ENCODE data around the gene ATP8A1. TPM values are rescaled to one million over a fixed set of nuclear protein-coding genes. Genes with fewer than 3 reads are reported as not detected.
"Not testable (repeated sequence)": the region's sequence is repeated elsewhere in the genome, so short reads cannot be mapped to it uniquely, and the experiment has no call there.

The ATP8A1 gene
- total RNA-seq, 2 experiments from 2014 or later: 80.0 to 141 TPM

- H3K4me1 ChIP-seq (ENCODE audit: insufficient read depth, low read length, poor library complexity, severe bottlenecking): peaks cover 19% of the 10 kb centered on the region
- no TSS peak for BruUV-seq (replicated peaks)
- H3K4me3 ChIP-seq (ENCODE audit: low read depth, low read length, poor library complexity, severe bottlenecking): no peak overlapping the region
- H3K36me3 ChIP-seq (ENCODE audit: insufficient read depth, low read length): peaks cover 86% of the 10 kb centered on the region
- no peak overlapping the region for H3K4me2 ChIP-seq (ENCODE audit: low read length)
- H3K27ac ChIP-seq (ENCODE audit: low read depth, low read length, poor library complexity, severe bottlenecking): no peak overlapping the region
- TF ChIP-seq, protein P1, sequence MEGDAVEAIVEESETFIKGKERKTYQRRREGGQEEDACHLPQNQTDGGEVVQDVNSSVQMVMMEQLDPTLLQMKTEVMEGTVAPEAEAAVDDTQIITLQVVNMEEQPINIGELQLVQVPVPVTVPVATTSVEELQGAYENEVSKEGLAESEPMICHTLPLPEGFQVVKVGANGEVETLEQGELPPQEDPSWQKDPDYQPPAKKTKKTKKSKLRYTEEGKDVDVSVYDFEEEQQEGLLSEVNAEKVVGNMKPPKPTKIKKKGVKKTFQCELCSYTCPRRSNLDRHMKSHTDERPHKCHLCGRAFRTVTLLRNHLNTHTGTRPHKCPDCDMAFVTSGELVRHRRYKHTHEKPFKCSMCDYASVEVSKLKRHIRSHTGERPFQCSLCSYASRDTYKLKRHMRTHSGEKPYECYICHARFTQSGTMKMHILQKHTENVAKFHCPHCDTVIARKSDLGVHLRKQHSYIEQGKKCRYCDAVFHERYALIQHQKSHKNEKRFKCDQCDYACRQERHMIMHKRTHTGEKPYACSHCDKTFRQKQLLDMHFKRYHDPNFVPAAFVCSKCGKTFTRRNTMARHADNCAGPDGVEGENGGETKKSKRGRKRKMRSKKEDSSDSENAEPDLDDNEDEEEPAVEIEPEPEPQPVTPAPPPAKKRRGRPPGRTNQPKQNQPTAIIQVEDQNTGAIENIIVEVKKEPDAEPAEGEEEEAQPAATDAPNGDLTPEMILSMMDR (conservative IDR thresholded peaks at IDR 0.05; ENCODE audit: low read length): no peak
- TF ChIP-seq EZH2phosphoT487 (IDR thresholded peaks at IDR 0.05; ENCODE audit: borderline replicate concordance, low read depth, low read length): no peak
- no peaks in the 10 kb centered on the region for H4K20me1 ChIP-seq (ENCODE audit: insufficient read depth, low read length)
- H3K79me2 ChIP-seq (ENCODE audit: insufficient read depth, low read depth, low read length): no peaks in the 10 kb centered on the region
- H2AFZ ChIP-seq (ENCODE audit: low read length): no peak overlapping the region
- ChIA-PET CTCF (ENCODE audit: unreplicated experiment) (no interaction called here), POLR2A (no interaction called here)
- H3K9me2 ChIP-seq (ENCODE audit: insufficient read depth, low read length): no peaks in the 10 kb centered on the region
- H3K9me3 ChIP-seq (ENCODE audit: low read length): no peaks in the 10 kb centered on the region
- no peak for DNase-seq (ENCODE audit: low spot score)
- intact Hi-C loops (cut with micrococcal nuclease; ENCODE audit: unreplicated experiment): no loop called here
Observed at GRCh38 chr4:42488114-42488513, 168.8 kb downstream of the ATP8A1 start.

DNA sequence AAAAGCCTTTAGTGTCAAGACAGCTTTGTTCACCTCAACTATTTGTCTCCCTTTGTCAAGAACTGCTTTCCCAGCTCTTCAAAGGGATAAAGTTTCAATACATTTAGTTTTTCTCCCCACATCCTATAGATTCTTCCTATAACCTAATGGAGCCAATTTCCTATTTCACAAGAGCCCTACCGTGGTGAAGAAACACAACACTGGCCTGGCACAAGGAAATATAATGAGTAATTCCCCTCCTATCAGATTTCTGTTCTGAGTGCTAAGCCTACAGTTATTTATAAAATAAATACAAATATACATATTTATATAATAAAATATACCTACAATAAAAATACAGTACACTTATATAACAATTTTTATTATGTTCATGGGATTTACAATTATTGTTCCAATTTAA lies 169.7 kb downstream of the ATP8A1 start:
- CTCF ChIA-PET (ENCODE audit: unreplicated experiment): no interaction called here
- intact Hi-C loops (cut with micrococcal nuclease; ENCODE audit: unreplicated experiment): no loop called here
- Histone ChIP-seq H3K4me2 (ENCODE audit: low read length) (no peak overlapping the region), H3K36me3 (ENCODE audit: insufficient read depth, low read length) (peaks cover 86% of the 10 kb centered on the region), H3K79me2 (ENCODE audit: insufficient read depth, low read depth, low read length) (no peaks in the 10 kb centered on the region), H3K4me3 (ENCODE audit: low read depth, low read length, poor library complexity, severe bottlenecking) (no peak overlapping the region), H2AFZ (ENCODE audit: low read length) (no peak overlapping the region), H3K27ac (ENCODE audit: low read depth, low read length, poor library complexity, severe bottlenecking) (no peak overlapping the region), H3K9me3 (ENCODE audit: low read length) (no peaks in the 10 kb centered on the region), H3K4me1 (ENCODE audit: insufficient read depth, low read length, poor library complexity, severe bottlenecking) (peaks cover 19% of the 10 kb centered on the region), H3K9me2 (ENCODE audit: insufficient read depth, low read length) (no peaks in the 10 kb centered on the region), H4K20me1 (ENCODE audit: insufficient read depth, low read length) (no peaks in the 10 kb centered on the region)
- TF ChIP-seq, protein P1 (conservative IDR thresholded peaks at IDR 0.05; ENCODE audit: low read length): no peak
- TF ChIP-seq EZH2phosphoT487 (IDR thresholded peaks at IDR 0.05; ENCODE audit: borderline replicate concordance, low read depth, low read length): no peak
- no TSS peak for BruUV-seq (replicated peaks)
- DNase-seq (ENCODE audit: low spot score): no peak
- POLR2A ChIA-PET: no interaction called here

DNA sequence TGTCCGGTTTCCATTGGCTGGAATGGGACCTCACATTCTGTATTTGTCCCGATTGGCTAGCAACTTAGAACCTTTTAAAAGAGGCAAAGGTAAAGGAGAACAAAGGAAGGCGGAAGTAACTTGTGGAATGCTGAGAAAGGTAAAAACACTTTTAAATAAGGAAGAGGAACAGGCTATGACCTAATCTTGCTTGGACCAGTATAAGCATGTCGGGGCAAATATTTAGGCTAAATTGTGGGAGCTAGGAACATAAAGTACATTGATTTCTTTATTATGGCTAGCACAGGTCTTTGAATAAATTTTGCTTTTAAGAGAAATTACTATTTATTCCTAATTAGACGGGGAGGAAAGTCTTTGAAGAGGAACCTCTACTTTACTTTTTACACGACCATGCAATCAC lies 170.7 kb downstream of the ATP8A1 start:
- H3K79me2 ChIP-seq (ENCODE audit: insufficient read depth, low read depth, low read length); H3K4me2 ChIP-seq (ENCODE audit: low read length); POLR2A ChIA-PET; CTCF ChIA-PET (ENCODE audit: unreplicated experiment); H3K9me3 ChIP-seq (ENCODE audit: low read length); H3K4me3 ChIP-seq (ENCODE audit: low read depth, low read length, poor library complexity, severe bottlenecking); H2AFZ ChIP-seq (ENCODE audit: low read length); H3K9me2 ChIP-seq (ENCODE audit: insufficient read depth, low read length); H3K27ac ChIP-seq (ENCODE audit: low read depth, low read length, poor library complexity, severe bottlenecking); BruUV-seq (replicated peaks); H4K20me1 ChIP-seq (ENCODE audit: insufficient read depth, low read length); intact Hi-C loops (cut with micrococcal nuclease; ENCODE audit: unreplicated experiment); DNase-seq (ENCODE audit: low spot score): not testable (repeated sequence)
- H3K4me1 ChIP-seq (ENCODE audit: insufficient read depth, low read length, poor library complexity, severe bottlenecking): peaks cover 19% of the 10 kb centered on the region
- peaks cover 86% of the 10 kb centered on the region for H3K36me3 ChIP-seq (ENCODE audit: insufficient read depth, low read length)
